K562 (cell line): ENCODE measurements around the gene TIPIN. TPM values are rescaled to one million over a fixed set of nuclear protein-coding genes. Genes with fewer than 3 reads are reported as not detected.

Source experiments
- CREB3L1 ChIP-seq: fragments of 450-650 bp; IDR thresholded peaks from 2 replicates; pipeline ENCODE4 v1.6.1; 2014; ENCODE audit warnings: low read depth, mild to moderate bottlenecking, moderate library complexity, borderline replicate concordance
- ELK3 ChIP-seq: fragments of 450-650 bp; formaldehyde crosslinking; IDR thresholded peaks from 2 replicates; pipeline ENCODE4 v1.4.0; 2020; ENCODE audit warnings: mild to moderate bottlenecking
- HNRNPL ChIP-seq: fragments of 200-400 bp; formaldehyde crosslinking; IDR thresholded peaks from 2 replicates; pipeline ENCODE4 v1.6.1; 2017; ENCODE audit warnings: low read depth, mild to moderate bottlenecking, low read length
- HSF4 ChIP-seq: fragments of 250-450 bp; sonication (Bioruptor Pico); IDR thresholded peaks from 2 replicates; pipeline ENCODE4 v2.1.2; 2022; ENCODE audit warnings: mild to moderate bottlenecking, moderate library complexity, borderline replicate concordance
- ILF3 ChIP-seq: fragments of 450-650 bp; IDR thresholded peaks from 2 replicates; pipeline ENCODE4 v1.6.1; 2018; ENCODE audit warnings: antibody characterized with exemption, mild to moderate bottlenecking, moderate library complexity, borderline replicate concordance
- KDM5B ChIP-seq: fragments of 200-600 bp; sonication (generic); IDR thresholded peaks from 2 replicates; pipeline ENCODE4 v1.6.1; 2012; ENCODE audit warnings: low read depth, mild to moderate bottlenecking, moderate library complexity, low read length, control low read depth, inconsistent platforms; ENCODE audit not compliant: insufficient replicate concordance
- LARP7 ChIP-seq: fragments of 450-650 bp; IDR thresholded peaks from 2 replicates; pipeline ENCODE4 v1.6.1; 2016
- MAFF ChIP-seq: IDR thresholded peaks from 2 replicates; pipeline ENCODE4 v1.6.1; 2012; ENCODE audit warnings: low read length, improper control_type of control experiment
- MTA1 ChIP-seq: fragments of 450-650 bp; IDR thresholded peaks from 2 replicates; pipeline ENCODE4 v1.6.1; 2017; ENCODE audit warnings: borderline replicate concordance
- MTA3 ChIP-seq: fragments of 450-650 bp; formaldehyde crosslinking; IDR thresholded peaks from 2 replicates; pipeline ENCODE4 v1.6.1; 2017; ENCODE audit warnings: mild to moderate bottlenecking, borderline replicate concordance
- MXI1 ChIP-seq: IDR thresholded peaks from 2 replicates; pipeline ENCODE4 v1.6.1; 2011; ENCODE audit warnings: low read depth, mild to moderate bottlenecking, improper control_type of control experiment, low read length
- RAD21 ChIP-seq, 2 experiments: fragments of 250-450 bp in 1 of 2; fragments of 450-650 bp in 1 of 2; sonication (Bioruptor Pico) in 1 of 2; formaldehyde crosslinking in 1 of 2; IDR thresholded peaks in 1 of 2; conservative IDR thresholded peaks in 1 of 2; 2 replicates each; pipeline versions ENCODE4 v1.4.0 to v1.8.0; 2020 to 2022; ENCODE audit warnings: mild to moderate bottlenecking in 2 of 2, moderate library complexity in 1 of 2
- RBM34 ChIP-seq: fragments of 200-400 bp; formaldehyde crosslinking; IDR thresholded peaks from 2 replicates; pipeline ENCODE4 v1.6.1; 2018; ENCODE audit warnings: low read length, borderline replicate concordance; ENCODE audit not compliant: insufficient read depth
- RNF2 ChIP-seq: sonication (generic); IDR thresholded peaks from 2 replicates; pipeline ENCODE4 v1.6.1; 2016
- SMC3 ChIP-seq: conservative IDR thresholded peaks from 2 replicates; pipeline ENCODE4 v1.6.1; 2011; ENCODE audit warnings: low read depth, low read length, improper control_type of control experiment; ENCODE audit not compliant: insufficient read depth
- SP2 ChIP-seq: IDR thresholded peaks from 2 replicates; pipeline ENCODE4 v1.6.1; 2011; ENCODE audit warnings: mild to moderate bottlenecking, low read depth, low read length, moderate library complexity; ENCODE audit not compliant: poor library complexity, severe bottlenecking; ENCODE audit errors: extremely low read depth
- YBX1 ChIP-seq: fragments of 450-650 bp; IDR thresholded peaks from 2 replicates; pipeline ENCODE4 v1.7.1; 2016; ENCODE audit warnings: mild to moderate bottlenecking
- ZC3H8 ChIP-seq: fragments of 450-650 bp; IDR thresholded peaks from 2 replicates; pipeline ENCODE4 v1.6.1; 2017
- ZNF12 ChIP-seq: sonication (generic); formaldehyde crosslinking; IDR thresholded peaks from 2 replicates; pipeline ENCODE4 v1.4.0; 2020; ENCODE audit warnings: mild to moderate bottlenecking, missing genetic modification reagents
- ZNF274 ChIP-seq: IDR thresholded peaks from 2 replicates; pipeline ENCODE4 v1.6.1; 2011; ENCODE audit warnings: low read depth, mild to moderate bottlenecking, low read length, moderate library complexity, borderline replicate concordance
- ZNF347 ChIP-seq: fragments of 450-650 bp; formaldehyde crosslinking; IDR thresholded peaks from 2 replicates; pipeline ENCODE4 v1.4.0; 2020; ENCODE audit warnings: low read depth, mild to moderate bottlenecking, moderate library complexity
- ZNF696 ChIP-seq: fragments of 250-450 bp; sonication (Bioruptor Pico); conservative IDR thresholded peaks from 2 replicates; pipeline ENCODE4 v1.4.0; 2020; ENCODE audit warnings: mild to moderate bottlenecking, moderate library complexity
- polyA plus RNA-seq, 8 experiments: library from polyadenylated mRNA; depleted of rRNA in 4 of 8; stranded (reverse) in 5 of 8; unstranded in 3 of 8; fragments of >200 nt; fragmentation: Nextera tagmentation in 2 of 8; fragmentation: Illumina TruSeq in 1 of 8; extraction: Ambion mirVana in 2 of 8; extraction: Trizol in 1 of 8; gene quantifications; 2 replicates each; pipeline versions ENCODE4 v1.2.1 to v1.2.3, GENCODE V29; 2011 to 2014; ENCODE audit warnings: inconsistent platforms in 1 of 8, missing spikeins in 1 of 8
- total RNA-seq, 7 experiments: library from RNA; depleted of rRNA in 6 of 7; stranded (reverse); fragments of >200 nt in 6 of 7; fragmentation: Illumina TruSeq in 2 of 7; extraction: Trizol in 2 of 7; gene quantifications; 2 replicates each; pipeline versions ENCODE4 v1.2.1 to v1.2.3, GENCODE V29; 2011 to 2021; ENCODE audit warnings: low replicate concordance in 1 of 7
- TF ChIP-seq, protein P1 (sequence below): IDR thresholded peaks from 2 replicates; pipeline ENCODE4 v1.6.1; 2011; ENCODE audit warnings: borderline replicate concordance, low read depth, mild to moderate bottlenecking, moderate library complexity, low read length; ENCODE audit not compliant: insufficient read depth, poor library complexity, severe bottlenecking

Gene TIPIN
- total and polyA plus RNA-seq, 9 of the 15 experiments (the other 6 are each of a cell fraction or from before 2014, with no cell fraction given): 22.9 to 61.4 (median 42.0) TPM

- no peak for TF ChIP-seq ELK3 (CRISPR knock-in tag)
- TF ChIP-seq RBM34: no peak
- TF ChIP-seq ZNF274: no peak
- no peak for TF ChIP-seq KDM5B
- no peak for TF ChIP-seq ILF3
- no peak for TF ChIP-seq RNF2
- TF ChIP-seq, protein P1, sequence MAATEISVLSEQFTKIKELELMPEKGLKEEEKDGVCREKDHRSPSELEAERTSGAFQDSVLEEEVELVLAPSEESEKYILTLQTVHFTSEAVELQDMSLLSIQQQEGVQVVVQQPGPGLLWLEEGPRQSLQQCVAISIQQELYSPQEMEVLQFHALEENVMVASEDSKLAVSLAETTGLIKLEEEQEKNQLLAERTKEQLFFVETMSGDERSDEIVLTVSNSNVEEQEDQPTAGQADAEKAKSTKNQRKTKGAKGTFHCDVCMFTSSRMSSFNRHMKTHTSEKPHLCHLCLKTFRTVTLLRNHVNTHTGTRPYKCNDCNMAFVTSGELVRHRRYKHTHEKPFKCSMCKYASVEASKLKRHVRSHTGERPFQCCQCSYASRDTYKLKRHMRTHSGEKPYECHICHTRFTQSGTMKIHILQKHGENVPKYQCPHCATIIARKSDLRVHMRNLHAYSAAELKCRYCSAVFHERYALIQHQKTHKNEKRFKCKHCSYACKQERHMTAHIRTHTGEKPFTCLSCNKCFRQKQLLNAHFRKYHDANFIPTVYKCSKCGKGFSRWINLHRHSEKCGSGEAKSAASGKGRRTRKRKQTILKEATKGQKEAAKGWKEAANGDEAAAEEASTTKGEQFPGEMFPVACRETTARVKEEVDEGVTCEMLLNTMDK: no peak
- TF ChIP-seq SP2: no peak
- TF ChIP-seq MAFF: no peak
- TF ChIP-seq RAD21 (CRISPR knock-in tag; conservative IDR thresholded peaks at IDR 0.05 in 1 of 2, IDR thresholded peaks at IDR 0.05 in 1 of 2): no peak
- no peak for TF ChIP-seq MTA3
- TF ChIP-seq CREB3L1: no peak
- no peak for TF ChIP-seq HNRNPL
- no peak for TF ChIP-seq ZNF12 (CRISPR knock-in tag)
- no peak for TF ChIP-seq ZNF696
- no peak for TF ChIP-seq MXI1
- TF ChIP-seq LARP7: no peak
- no peak for TF ChIP-seq ZC3H8
- no peak for TF ChIP-seq YBX1
- no peak for TF ChIP-seq SMC3
- no peak for TF ChIP-seq MTA1
- TF ChIP-seq ZNF347 (CRISPR knock-in tag): no peak
- no peak for TF ChIP-seq HSF4 (CRISPR knock-in tag)
Measured at GRCh38 chr15:66291816-66292570, 64.5 kb downstream of the TIPIN start (continued).
